Measurements from ENCODE around the gene SURF1.

DNA sequence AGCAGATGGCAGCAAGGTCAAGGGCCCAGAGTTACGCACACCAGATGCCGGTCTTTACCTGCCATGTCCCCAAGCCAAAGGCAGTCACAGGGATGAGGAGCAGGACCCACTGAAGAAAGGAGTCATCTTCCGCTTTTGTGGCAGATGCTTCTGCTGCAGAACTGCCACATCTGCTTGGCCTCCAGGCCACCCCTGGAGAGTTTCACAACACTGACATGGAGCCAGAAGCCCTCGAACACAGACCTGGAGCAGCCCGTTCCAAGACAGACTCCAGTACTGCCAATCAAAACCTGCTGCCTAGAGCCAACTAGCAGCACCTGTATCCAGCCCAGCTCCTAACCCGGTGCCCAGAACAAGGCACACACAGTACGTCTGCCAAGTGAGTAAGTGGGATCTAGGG is 1.5 kb downstream of the SURF1 start:
- TF ChIP-seq, protein P1, sequence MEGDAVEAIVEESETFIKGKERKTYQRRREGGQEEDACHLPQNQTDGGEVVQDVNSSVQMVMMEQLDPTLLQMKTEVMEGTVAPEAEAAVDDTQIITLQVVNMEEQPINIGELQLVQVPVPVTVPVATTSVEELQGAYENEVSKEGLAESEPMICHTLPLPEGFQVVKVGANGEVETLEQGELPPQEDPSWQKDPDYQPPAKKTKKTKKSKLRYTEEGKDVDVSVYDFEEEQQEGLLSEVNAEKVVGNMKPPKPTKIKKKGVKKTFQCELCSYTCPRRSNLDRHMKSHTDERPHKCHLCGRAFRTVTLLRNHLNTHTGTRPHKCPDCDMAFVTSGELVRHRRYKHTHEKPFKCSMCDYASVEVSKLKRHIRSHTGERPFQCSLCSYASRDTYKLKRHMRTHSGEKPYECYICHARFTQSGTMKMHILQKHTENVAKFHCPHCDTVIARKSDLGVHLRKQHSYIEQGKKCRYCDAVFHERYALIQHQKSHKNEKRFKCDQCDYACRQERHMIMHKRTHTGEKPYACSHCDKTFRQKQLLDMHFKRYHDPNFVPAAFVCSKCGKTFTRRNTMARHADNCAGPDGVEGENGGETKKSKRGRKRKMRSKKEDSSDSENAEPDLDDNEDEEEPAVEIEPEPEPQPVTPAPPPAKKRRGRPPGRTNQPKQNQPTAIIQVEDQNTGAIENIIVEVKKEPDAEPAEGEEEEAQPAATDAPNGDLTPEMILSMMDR (IDR thresholded peaks at IDR 0.05), result no peak
- no peak for TF ChIP-seq POLR2A (IDR thresholded peaks at IDR 0.05; ENCODE audit: low read depth)
- no peak for TF ChIP-seq EP300 (IDR thresholded peaks at IDR 0.05)

Measured in esophagus muscularis mucosa (tissue), 4 donors.